ENCODE data around the gene DDAH1.
"Not testable (repeated sequence)": the region's sequence is repeated elsewhere in the genome, so short reads cannot be mapped to it uniquely, and the experiment has no call there.

The DDAH1 gene

GRCh38 chr1:85488126-85488525 lies 23.2 kb upstream of the DDAH1 start:
- no peak for FAIRE-seq
- TF ChIP-seq TAF1 (IDR thresholded peaks at IDR 0.05; ENCODE audit: borderline replicate concordance, low read depth, low read length): no peak
- no peak for TF ChIP-seq POLR2AphosphoS5 (IDR thresholded peaks at IDR 0.05; ENCODE audit: low read depth, low read length)
- TF ChIP-seq POLR2A (IDR thresholded peaks at IDR 0.05; ENCODE audit: low read depth, low read length): no peak
- DNase-seq (ENCODE audit: insufficient read length): no peak

DNA sequence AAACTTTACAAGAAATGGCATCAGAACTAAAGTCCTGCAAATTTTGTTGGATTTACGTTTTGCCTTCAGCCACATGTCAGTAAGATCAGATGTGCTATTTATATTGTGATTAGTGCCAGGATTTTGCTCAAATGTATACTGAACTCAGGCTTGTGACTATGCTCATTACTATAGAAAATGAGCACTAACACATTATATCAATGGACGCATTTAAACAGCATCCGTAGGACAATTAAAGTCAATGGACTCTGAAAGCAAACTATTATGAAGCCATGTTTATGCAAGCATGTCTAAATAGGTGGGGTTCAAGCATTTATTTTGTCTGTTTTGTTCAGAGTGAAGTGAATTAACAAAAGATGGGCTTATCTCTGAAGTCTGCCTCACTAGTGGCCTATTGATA lies 20.6 kb upstream of the DDAH1 start:
- FAIRE-seq: no peak
- DNase-seq (ENCODE audit: insufficient read length): no peak
- TF ChIP-seq POLR2AphosphoS5 (IDR thresholded peaks at IDR 0.05; ENCODE audit: low read depth, low read length): no peak
- TF ChIP-seq POLR2A (IDR thresholded peaks at IDR 0.05; ENCODE audit: low read depth, low read length): no peak
- no peak for TF ChIP-seq TAF1 (IDR thresholded peaks at IDR 0.05; ENCODE audit: borderline replicate concordance, low read depth, low read length)

DNA sequence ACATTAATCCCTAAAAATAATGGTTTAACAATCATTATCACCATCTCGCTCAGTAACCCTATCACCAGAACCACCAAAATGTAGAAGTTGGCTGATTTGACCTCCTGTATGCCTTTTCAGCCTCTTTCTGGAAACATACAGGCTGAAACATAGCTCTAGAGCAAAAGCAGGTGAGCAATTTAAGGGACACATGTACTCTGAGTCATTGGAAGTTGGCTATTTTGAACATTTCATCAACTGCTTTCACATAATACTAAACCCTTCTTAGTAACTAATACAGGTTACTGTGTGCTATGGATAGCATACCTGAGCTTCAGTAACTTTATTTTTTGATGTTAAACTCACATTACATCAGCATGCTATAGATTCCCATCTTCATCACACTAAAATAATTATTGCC lies 19.8 kb upstream of the DDAH1 start:
- DNase-seq (ENCODE audit: insufficient read length) (no peak), FAIRE-seq (no peak)
- TF ChIP-seq TAF1 (IDR thresholded peaks at IDR 0.05; ENCODE audit: borderline replicate concordance, low read depth, low read length): no peak

DNA sequence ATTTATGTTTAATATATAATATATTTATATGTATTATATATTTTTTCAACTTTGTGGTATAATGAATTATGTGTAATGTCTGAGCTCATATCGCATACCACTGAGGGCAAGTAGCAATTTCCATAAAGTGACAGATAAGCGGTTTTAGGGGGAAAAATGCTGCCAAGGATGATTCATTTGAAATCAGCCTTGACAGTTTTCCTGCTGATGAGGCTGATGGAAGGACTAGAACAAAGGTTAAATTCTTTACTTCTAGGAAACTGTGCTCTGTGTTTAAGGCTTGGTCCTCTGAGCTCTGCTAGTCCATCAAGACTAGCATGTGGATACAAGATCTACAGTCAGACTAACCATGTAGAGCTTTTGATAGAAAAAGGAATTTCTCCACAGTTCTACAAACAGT lies 19.3 kb upstream of the DDAH1 start:
- TF ChIP-seq POLR2A (IDR thresholded peaks at IDR 0.05; ENCODE audit: low read depth, low read length) (no peak), TAF1 (IDR thresholded peaks at IDR 0.05; ENCODE audit: borderline replicate concordance, low read depth, low read length) (no peak), POLR2AphosphoS5 (IDR thresholded peaks at IDR 0.05; ENCODE audit: low read depth, low read length) (no peak)
- DNase-seq (ENCODE audit: insufficient read length): no peak
- no peak for FAIRE-seq

DNA sequence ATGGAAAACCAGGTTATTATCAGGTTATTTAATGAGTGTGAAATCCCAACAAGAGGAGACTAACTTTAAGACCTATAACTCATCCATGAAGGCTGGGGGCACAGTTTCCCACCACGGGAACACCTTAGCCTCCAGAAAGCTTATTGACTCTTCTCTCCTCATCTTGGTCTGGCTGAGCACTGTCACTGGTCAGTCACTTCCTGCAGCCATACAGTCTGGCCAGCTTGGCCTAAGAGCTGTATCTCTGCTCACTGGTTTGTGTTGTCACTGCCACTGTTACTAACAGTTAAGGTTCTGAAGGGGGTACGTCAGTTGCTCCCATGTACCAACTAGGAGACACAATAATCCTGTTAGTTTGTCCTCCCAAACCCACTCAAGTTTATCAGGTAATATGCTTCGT lies 16.7 kb upstream of the DDAH1 start:
- no peak for FAIRE-seq

GRCh38 chr1:85480566-85480965 lies 15.6 kb upstream of the DDAH1 start:
- FAIRE-seq: no peak
- no peak for TF ChIP-seq POLR2AphosphoS5 (IDR thresholded peaks at IDR 0.05; ENCODE audit: low read depth, low read length)
- TF ChIP-seq TAF1 (IDR thresholded peaks at IDR 0.05; ENCODE audit: borderline replicate concordance, low read depth, low read length): no peak
- no peak for TF ChIP-seq POLR2A (IDR thresholded peaks at IDR 0.05; ENCODE audit: low read depth, low read length)
- no peak for DNase-seq (ENCODE audit: insufficient read length)

More for the DNA sequence above, 16.7 kb upstream of the DDAH1 start:
- DNase-seq (ENCODE audit: insufficient read length): no peak
- TF ChIP-seq POLR2A (IDR thresholded peaks at IDR 0.05; ENCODE audit: low read depth, low read length) (no peak), POLR2AphosphoS5 (IDR thresholded peaks at IDR 0.05; ENCODE audit: low read depth, low read length) (no peak), TAF1 (IDR thresholded peaks at IDR 0.05; ENCODE audit: borderline replicate concordance, low read depth, low read length) (no peak)

DNA sequence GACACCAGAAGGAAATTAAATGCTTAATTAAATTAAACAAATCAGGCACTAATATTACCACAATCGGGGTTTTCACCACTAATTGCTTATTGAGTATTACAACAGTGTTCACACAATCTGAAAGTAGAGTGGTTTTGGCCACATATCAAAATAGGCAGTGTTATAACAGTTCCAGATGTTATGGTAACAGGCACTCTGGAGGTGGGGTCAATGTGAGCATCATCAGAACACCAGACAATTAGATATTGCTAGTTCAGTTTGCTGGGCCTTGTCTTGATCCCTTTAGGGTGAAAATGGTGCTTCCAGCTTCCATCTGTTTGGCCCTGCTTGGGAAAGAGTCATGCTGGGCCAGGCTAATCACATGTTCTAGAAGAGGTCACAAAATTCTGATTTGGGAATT lies 14.5 kb upstream of the DDAH1 start:
- FAIRE-seq (no peak), DNase-seq (ENCODE audit: insufficient read length) (no peak)
- TF ChIP-seq POLR2AphosphoS5 (IDR thresholded peaks at IDR 0.05; ENCODE audit: low read depth, low read length) (no peak), POLR2A (IDR thresholded peaks at IDR 0.05; ENCODE audit: low read depth, low read length) (no peak)

DNA sequence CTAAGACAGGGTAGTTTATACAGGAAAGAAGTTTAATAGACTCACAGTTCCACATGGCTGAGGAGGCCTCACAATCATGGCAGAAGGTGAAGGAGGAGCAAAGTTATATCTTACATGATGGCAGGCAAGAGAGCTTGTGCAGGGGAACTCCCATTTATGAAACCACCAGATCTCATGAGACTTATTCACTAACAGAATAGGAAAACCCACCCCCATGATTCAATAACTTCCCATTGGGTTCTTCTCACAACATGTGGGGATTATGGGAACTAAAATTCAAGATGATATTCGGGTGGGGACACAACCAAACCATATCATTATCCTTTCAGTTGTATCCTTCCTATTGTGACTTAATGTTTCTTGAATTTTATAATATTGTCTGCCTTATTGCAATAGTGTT lies 13.4 kb upstream of the DDAH1 start:
- FAIRE-seq (no peak), DNase-seq (ENCODE audit: insufficient read length) (no peak)
- no peak for TF ChIP-seq TAF1 (IDR thresholded peaks at IDR 0.05; ENCODE audit: borderline replicate concordance, low read depth, low read length)
- TF ChIP-seq POLR2AphosphoS5 (IDR thresholded peaks at IDR 0.05; ENCODE audit: low read depth, low read length): no peak
- no peak for TF ChIP-seq POLR2A (IDR thresholded peaks at IDR 0.05; ENCODE audit: low read depth, low read length)

DNA sequence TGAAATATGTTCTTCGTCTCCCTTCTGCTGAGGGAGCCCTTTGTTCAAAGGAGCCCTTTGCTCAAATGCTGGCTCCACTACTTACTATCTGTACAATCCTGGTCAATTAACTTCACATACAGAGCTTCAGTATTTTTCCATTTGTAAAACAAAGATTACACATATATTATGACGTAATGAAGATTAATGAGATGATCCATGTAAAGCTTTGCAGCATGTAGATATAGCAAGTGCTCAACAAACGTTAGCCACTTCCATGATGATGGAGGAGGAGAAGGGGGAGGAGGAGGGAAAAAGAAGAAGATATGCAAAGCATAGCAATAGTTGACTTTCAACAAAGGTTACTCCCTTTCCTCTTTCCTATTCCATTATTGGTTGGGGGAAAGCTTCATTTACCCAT lies 10.1 kb upstream of the DDAH1 start:
- FAIRE-seq: no peak
- no peak for DNase-seq (ENCODE audit: insufficient read length)
- TF ChIP-seq POLR2AphosphoS5 (IDR thresholded peaks at IDR 0.05; ENCODE audit: low read depth, low read length): no peak
- TF ChIP-seq POLR2A (IDR thresholded peaks at IDR 0.05; ENCODE audit: low read depth, low read length): no peak
- no peak for TF ChIP-seq TAF1 (IDR thresholded peaks at IDR 0.05; ENCODE audit: borderline replicate concordance, low read depth, low read length)

DNA sequence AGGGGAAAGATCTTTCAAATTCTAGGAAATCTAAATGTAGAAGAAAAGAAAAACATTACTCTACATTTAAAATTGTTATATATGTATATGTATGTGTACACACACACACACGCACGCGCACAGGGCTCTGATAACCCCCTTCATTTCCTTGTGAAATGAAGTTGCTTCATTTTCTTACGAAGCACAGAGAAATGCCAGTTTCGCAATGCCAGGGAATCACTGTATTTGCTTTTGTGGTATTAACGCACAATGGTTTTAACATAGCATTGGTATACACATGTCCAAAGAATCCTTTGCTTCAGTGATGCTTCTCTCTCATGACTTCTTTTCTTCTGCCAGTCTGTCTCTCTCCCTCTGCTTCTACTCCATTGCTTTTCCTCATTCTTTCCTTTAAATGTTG lies 8.4 kb upstream of the DDAH1 start:
- DNase-seq (ENCODE audit: insufficient read length) (no peak), FAIRE-seq (no peak)
- no peak for TF ChIP-seq POLR2A (IDR thresholded peaks at IDR 0.05; ENCODE audit: low read depth, low read length)
- no peak for TF ChIP-seq TAF1 (IDR thresholded peaks at IDR 0.05; ENCODE audit: borderline replicate concordance, low read depth, low read length)
- TF ChIP-seq POLR2AphosphoS5 (IDR thresholded peaks at IDR 0.05; ENCODE audit: low read depth, low read length): no peak

DNA sequence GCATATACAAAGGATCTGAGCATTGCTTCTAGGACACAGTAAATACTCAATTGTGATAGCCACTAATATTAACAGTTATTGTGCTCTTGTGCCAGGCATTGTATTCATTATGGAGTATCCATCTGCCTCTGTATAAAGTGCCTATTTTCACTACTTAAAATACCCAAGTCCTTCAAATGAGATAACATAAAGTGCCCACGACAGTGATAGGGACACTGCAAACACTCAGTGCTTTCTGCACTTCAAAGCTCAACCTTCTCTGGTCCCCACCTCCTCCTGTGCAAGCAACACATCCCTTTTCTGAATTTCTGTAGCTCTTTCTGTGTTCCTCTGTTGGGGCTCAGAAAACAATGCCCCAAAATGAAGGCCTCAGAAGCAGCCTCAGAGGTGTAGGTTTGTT lies 6.6 kb upstream of the DDAH1 start:
- FAIRE-seq: no peak

DNA sequence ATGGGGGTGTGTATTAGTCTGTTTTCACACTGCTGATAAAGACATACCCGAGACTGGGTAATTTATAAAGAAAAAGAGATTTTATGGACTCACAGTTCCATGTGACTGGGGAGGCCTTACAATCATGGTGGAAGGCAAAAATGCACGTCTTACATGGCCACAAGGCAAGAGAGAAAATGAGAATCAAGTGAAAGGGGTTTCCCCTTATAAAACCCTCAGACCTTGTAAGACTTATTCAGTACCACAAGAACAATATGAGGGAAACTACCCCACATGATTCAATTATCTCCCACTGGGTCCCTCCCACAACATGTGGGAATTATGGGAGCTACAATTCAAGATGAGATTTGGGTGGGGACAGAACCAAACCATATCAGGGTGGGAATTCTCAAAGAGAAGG lies 5.2 kb upstream of the DDAH1 start:
- FAIRE-seq; DNase-seq (ENCODE audit: insufficient read length): not testable (repeated sequence)

More for the DNA sequence above, 6.6 kb upstream of the DDAH1 start:
- DNase-seq (ENCODE audit: insufficient read length): no peak
- TF ChIP-seq POLR2A (IDR thresholded peaks at IDR 0.05; ENCODE audit: low read depth, low read length) (no peak), POLR2AphosphoS5 (IDR thresholded peaks at IDR 0.05; ENCODE audit: low read depth, low read length) (no peak), TAF1 (IDR thresholded peaks at IDR 0.05; ENCODE audit: borderline replicate concordance, low read depth, low read length) (no peak)

DNA sequence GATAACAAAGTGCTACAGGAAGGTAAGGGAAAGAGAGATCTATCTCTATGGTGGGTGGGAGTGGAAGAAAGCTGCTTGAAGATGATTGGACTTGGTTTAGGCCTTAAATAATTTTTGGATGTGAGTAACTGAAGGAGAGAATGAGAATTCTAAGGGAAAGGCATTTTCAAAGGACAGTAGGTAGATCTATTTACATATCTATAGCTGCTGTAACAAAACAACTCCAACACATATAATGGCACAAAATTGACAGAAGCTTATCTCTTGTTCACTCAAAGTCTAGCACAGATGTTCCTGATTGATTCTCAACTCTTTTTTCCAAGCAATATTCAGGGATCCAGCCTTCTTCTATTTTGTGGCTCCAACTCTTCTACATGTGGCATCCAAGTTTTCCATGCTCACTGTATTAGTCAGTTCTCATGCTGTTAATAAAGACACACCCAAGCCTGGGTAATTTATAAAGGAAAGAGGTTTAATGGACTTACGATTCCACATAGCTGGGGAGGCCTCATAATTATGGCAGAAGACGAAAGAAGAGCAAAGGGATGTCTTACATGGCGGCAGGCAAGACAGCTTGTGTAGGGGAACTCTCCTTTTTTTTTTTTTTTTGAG lies 3.1 kb upstream of the DDAH1 start:
- DNase-seq (ENCODE audit: insufficient read length) (no peak), FAIRE-seq (no peak)
- TF ChIP-seq POLR2AphosphoS5 (IDR thresholded peaks at IDR 0.05; ENCODE audit: low read depth, low read length) (no peak), POLR2A (IDR thresholded peaks at IDR 0.05; ENCODE audit: low read depth, low read length) (no peak), TAF1 (IDR thresholded peaks at IDR 0.05; ENCODE audit: borderline replicate concordance, low read depth, low read length) (no peak)
